Natural killer cell (primary cell): ENCODE results near the gene LCNL1. TPM values are rescaled to one million over a fixed set of nuclear protein-coding genes. Genes with fewer than 3 reads are reported as not detected.
A peak's percentile ranks its signal among the peaks of the same experiment; 100 is the strongest.

Experiments
- ATAC-seq, 3 donors: fragments of 150-1000 bp in 2 of 3; fragments of 200-7000 bp in 1 of 3; cut with Tn5 transposase; 1 replicate in 1 of 3; 2 replicates in 2 of 3; pipeline ENCODE4 v1.10.0; 2021; ENCODE audit warnings: mild to moderate bottlenecking in 2 of 3, moderate library complexity in 2 of 3
- DNase-seq, 2 donors: peaks; one replicate each; pipeline versions ENCODE4 v3.0.0 to v3.0.0-alpha.2; 2013 to 2021; ENCODE audit warnings: mixed read lengths in 1 of 2
- H3K27ac ChIP-seq: one replicate; pipeline ENCODE4 v1.5.1; 2013; ENCODE audit warnings: mild to moderate bottlenecking, low read length
- H3K27me3 ChIP-seq: one replicate; pipeline ENCODE4 v1.6.1; 2013; ENCODE audit warnings: low read length; ENCODE audit not compliant: control insufficient read depth, insufficient read depth
- H3K36me3 ChIP-seq: one replicate; pipeline ENCODE4 v1.6.1; 2013; ENCODE audit warnings: low read length; ENCODE audit not compliant: control insufficient read depth, insufficient read depth
- H3K4me1 ChIP-seq: one replicate; pipeline ENCODE4 v1.6.1; 2013; ENCODE audit warnings: low read length; ENCODE audit not compliant: control insufficient read depth, insufficient read depth
- H3K4me3 ChIP-seq: one replicate; pipeline ENCODE4 v1.5.1; 2013; ENCODE audit warnings: low read length
- H3K9me3 ChIP-seq: one replicate; pipeline ENCODE4 v1.6.1; 2013; ENCODE audit warnings: low read length; ENCODE audit not compliant: control insufficient read depth, insufficient read depth
- H3K27ac Mint-ChIP-seq, 2 donors: one replicate each; pipeline ENCODE4 v1.8.0; 2022; ENCODE audit warnings: mild to moderate bottlenecking in 2 of 2, mixed read lengths in 2 of 2, moderate library complexity in 1 of 2
- H3K27me3 Mint-ChIP-seq, 2 donors: one replicate each; pipeline ENCODE4 v1.8.0; 2022; ENCODE audit warnings: low read depth in 2 of 2, mixed read lengths in 2 of 2
- H3K36me3 Mint-ChIP-seq: one replicate; pipeline ENCODE4 v1.8.0; 2022; ENCODE audit warnings: mixed read lengths
- H3K4me1 Mint-ChIP-seq, 2 donors: one replicate each; pipeline ENCODE4 v1.8.0; 2022; ENCODE audit warnings: mixed read lengths in 2 of 2
- H3K4me3 Mint-ChIP-seq: one replicate; pipeline ENCODE4 v1.8.0; 2022; ENCODE audit warnings: mild to moderate bottlenecking, moderate library complexity, mixed read lengths
- H3K9me3 Mint-ChIP-seq, 2 donors: one replicate each; pipeline ENCODE4 v1.8.0; 2022; ENCODE audit warnings: mixed read lengths in 2 of 2
- WGBS: methylation state at CpG from one replicate; pipeline ENCODE4 v1.1.7; 2013; ENCODE audit warnings: missing lambda C conversion rate; ENCODE audit not compliant: insufficient coverage; 5-methylcytosine and 5-hydroxymethylcytosine counted together
- intact Hi-C: fragments of 100-400 bp; cut with micrococcal nuclease; formaldehyde crosslinking; loops from one replicate; pipeline ENCODE4 v1.14.2; 2022
- total RNA-seq, 4 donors: library from RNA; stranded (reverse); fragments of 120-200 nt in 1 of 4; gene quantifications; one replicate each; pipeline versions ENCODE4 v1.2.3 to v1.2.4, GENCODE V29; 2013 to 2022
- TF ChIP-seq, protein P1 (sequence below): fragments of 200-600 bp; IDR thresholded peaks from one replicate; pipeline ENCODE4 v1.8.0; 2022; ENCODE audit warnings: antibody characterized with exemption

LCNL1 gene
- total RNA-seq, 3 donors from 2014 or later (not counting 1 experiment from before 2014, with no cell fraction given) = 4.9 to 8.4 (median 8.2) TPM

- no peaks in the 10 kb centered on the region for H3K27me3 ChIP-seq
- intact Hi-C loops = loop anchor here (1.0 to 2.0 kb wide), 3 partner anchors 15 to 111 kb away; no protein-coding TSS in a partner anchor
- TF ChIP-seq, protein P1, sequence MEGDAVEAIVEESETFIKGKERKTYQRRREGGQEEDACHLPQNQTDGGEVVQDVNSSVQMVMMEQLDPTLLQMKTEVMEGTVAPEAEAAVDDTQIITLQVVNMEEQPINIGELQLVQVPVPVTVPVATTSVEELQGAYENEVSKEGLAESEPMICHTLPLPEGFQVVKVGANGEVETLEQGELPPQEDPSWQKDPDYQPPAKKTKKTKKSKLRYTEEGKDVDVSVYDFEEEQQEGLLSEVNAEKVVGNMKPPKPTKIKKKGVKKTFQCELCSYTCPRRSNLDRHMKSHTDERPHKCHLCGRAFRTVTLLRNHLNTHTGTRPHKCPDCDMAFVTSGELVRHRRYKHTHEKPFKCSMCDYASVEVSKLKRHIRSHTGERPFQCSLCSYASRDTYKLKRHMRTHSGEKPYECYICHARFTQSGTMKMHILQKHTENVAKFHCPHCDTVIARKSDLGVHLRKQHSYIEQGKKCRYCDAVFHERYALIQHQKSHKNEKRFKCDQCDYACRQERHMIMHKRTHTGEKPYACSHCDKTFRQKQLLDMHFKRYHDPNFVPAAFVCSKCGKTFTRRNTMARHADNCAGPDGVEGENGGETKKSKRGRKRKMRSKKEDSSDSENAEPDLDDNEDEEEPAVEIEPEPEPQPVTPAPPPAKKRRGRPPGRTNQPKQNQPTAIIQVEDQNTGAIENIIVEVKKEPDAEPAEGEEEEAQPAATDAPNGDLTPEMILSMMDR = no peak
- H3K4me3 ChIP-seq = peak overlapping the region; percentile 81
- 34% methylated on average over 18 of the region's 18 CpGs for WGBS
- no peaks in the 10 kb centered on the region for H3K36me3 Mint-ChIP-seq
- H3K27ac Mint-ChIP-seq = peak overlapping the region; percentile 92 to 96
- H3K36me3 ChIP-seq = peaks cover 16% of the 10 kb centered on the region
- peaks cover 60% of the 10 kb centered on the region for H3K4me1 ChIP-seq
- H3K4me1 Mint-ChIP-seq = peaks cover 21 to 58% of the 10 kb centered on the region in 2 donors
- H3K27me3 Mint-ChIP-seq = peaks cover 0 to 2% of the 10 kb centered on the region in 2 donors
- peak overlapping the region; percentile 88 for H3K4me3 Mint-ChIP-seq
- H3K27ac ChIP-seq = peak overlapping the region; percentile 96
- ATAC-seq = no peak
- DNase-seq = no peak
- H3K9me3 ChIP-seq = no peaks in the 10 kb centered on the region
- H3K9me3 Mint-ChIP-seq = no peaks in the 10 kb centered on the region
Measured at GRCh38 chr9:136992819-136993369, 10.1 kb downstream of the LCNL1 start.

- H3K27ac ChIP-seq = no peak overlapping the region
- H3K4me1 Mint-ChIP-seq = peaks cover 32 to 70% of the 10 kb centered on the region in 2 donors
Measured at GRCh38 chr9:136994180-136994887, 11.5 kb downstream of the LCNL1 start.

DNA sequence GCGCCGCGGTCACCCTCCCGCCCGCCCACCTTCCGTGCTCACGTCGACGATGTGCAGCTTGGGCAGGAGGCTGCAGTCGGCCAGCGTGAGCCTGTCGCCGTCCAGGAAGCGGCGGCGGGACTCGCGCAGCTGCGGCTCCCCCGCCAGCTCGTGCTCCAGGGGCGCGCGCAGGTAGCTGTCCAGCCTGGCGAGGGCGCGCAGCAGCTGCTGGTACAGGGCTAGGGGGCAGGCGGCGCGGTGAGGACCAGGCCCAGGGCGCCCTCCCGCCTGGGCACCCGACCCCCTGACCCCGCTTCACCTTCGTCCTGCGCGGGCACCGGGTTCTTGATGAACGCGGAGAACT lies 12.1 kb downstream of the LCNL1 start:
- H3K4me1 Mint-ChIP-seq = peaks cover 33 to 71% of the 10 kb centered on the region in 2 donors
- 62% methylated on average over 40 of the region's 40 CpGs for WGBS
- intact Hi-C loops = loop anchor here (5.0 kb wide), 1 partner anchor 148 kb away; the partner anchor contains the start of gene PHPT1
- ATAC-seq (no peak), DNase-seq (peak in 1 of 2 donors; percentile 26)
- Histone ChIP-seq H3K36me3 (peaks cover 16% of the 10 kb centered on the region), H3K27me3 (no peaks in the 10 kb centered on the region), H3K27ac (peak overlapping the region; percentile 96), H3K9me3 (no peaks in the 10 kb centered on the region), H3K4me1 (peaks cover 79% of the 10 kb centered on the region), H3K4me3 (peak overlapping the region; percentile 55)
- H3K9me3 Mint-ChIP-seq = no peaks in the 10 kb centered on the region
- H3K27me3 Mint-ChIP-seq = no peaks in the 10 kb centered on the region
- TF ChIP-seq, protein P1 = no peak
- H3K27ac Mint-ChIP-seq = peak overlapping the region; percentile 97 to 99
- H3K36me3 Mint-ChIP-seq = no peaks in the 10 kb centered on the region
- peak overlapping the region; percentile 73 for H3K4me3 Mint-ChIP-seq

More at GRCh38 chr9:136994180-136994887, 11.5 kb downstream of the LCNL1 start:
- intact Hi-C loops = no loop called here
- H3K27me3 Mint-ChIP-seq = no peaks in the 10 kb centered on the region
- 81% methylated on average over 54 of the region's 54 CpGs for WGBS
- H3K4me1 ChIP-seq = peaks cover 74% of the 10 kb centered on the region
- DNase-seq (no peak), ATAC-seq (no peak)
- peak overlapping the region; percentile 92 to 96 for H3K27ac Mint-ChIP-seq
- peak overlapping the region; percentile 88 for H3K4me3 Mint-ChIP-seq
- H3K36me3 ChIP-seq = peaks cover 16% of the 10 kb centered on the region
- H3K27me3 ChIP-seq = no peaks in the 10 kb centered on the region
- no peaks in the 10 kb centered on the region for H3K9me3 ChIP-seq
- no peaks in the 10 kb centered on the region for H3K36me3 Mint-ChIP-seq
- TF ChIP-seq, protein P1 = no peak
- H3K4me3 ChIP-seq = no peak overlapping the region
- H3K9me3 Mint-ChIP-seq = no peaks in the 10 kb centered on the region
